Right atrium auricular region (tissue), 2 donors: ENCODE results near the gene MLNR. TPM values are rescaled to one million over a fixed set of nuclear protein-coding genes. Genes with fewer than 3 reads are reported as not detected.

Experiments used
- DNase-seq: peaks from one replicate; pipeline ENCODE4 v3.0.0-alpha.2; 2019; ENCODE audit warnings: low spot score
- H3K27ac ChIP-seq, 2 donors: fragments of 200-600 bp; sonication (generic); 1 replicate in 1 of 2; 2 replicates in 1 of 2; pipeline ENCODE4 v1.5.1; 2016 to 2019
- H3K27me3 ChIP-seq, 2 donors: fragments of 200-600 bp; sonication (generic); one replicate each; pipeline versions ENCODE4 v1.5.1 to v1.6.0; 2017 to 2019
- H3K36me3 ChIP-seq: fragments of 200-600 bp; sonication (generic); one replicate; pipeline ENCODE4 v1.5.1; 2016
- H3K4me1 ChIP-seq, 2 donors: fragments of 200-600 bp; sonication (generic); one replicate each; pipeline versions ENCODE4 v1.5.1 to v1.6.0; 2017 to 2019
- H3K4me3 ChIP-seq, 2 donors: fragments of 200-600 bp; sonication (generic); 1 replicate in 1 of 2; 2 replicates in 1 of 2; pipeline ENCODE4 v1.5.1; 2017 to 2019; ENCODE audit warnings: mild to moderate bottlenecking in 1 of 2, moderate library complexity in 1 of 2
- H3K9me3 ChIP-seq, 2 donors: fragments of 200-600 bp; sonication (generic); one replicate each; pipeline ENCODE4 v1.5.1; 2019
- total RNA-seq, 2 donors: library from RNA; depleted of rRNA; stranded (reverse); fragments of >200 nt; gene quantifications; one replicate each; pipeline ENCODE4 v1.1.0, GENCODE V29; 2016
- TF ChIP-seq, protein P1 (sequence below), 2 donors: fragments of 200-600 bp; sonication (generic); IDR thresholded peaks; one replicate each; pipeline ENCODE4 v1.5.1; 2019; ENCODE audit warnings: antibody characterized with exemption in 2 of 2

MLNR gene
- total RNA-seq, 2 donors from 2014 or later = not detected

DNA sequence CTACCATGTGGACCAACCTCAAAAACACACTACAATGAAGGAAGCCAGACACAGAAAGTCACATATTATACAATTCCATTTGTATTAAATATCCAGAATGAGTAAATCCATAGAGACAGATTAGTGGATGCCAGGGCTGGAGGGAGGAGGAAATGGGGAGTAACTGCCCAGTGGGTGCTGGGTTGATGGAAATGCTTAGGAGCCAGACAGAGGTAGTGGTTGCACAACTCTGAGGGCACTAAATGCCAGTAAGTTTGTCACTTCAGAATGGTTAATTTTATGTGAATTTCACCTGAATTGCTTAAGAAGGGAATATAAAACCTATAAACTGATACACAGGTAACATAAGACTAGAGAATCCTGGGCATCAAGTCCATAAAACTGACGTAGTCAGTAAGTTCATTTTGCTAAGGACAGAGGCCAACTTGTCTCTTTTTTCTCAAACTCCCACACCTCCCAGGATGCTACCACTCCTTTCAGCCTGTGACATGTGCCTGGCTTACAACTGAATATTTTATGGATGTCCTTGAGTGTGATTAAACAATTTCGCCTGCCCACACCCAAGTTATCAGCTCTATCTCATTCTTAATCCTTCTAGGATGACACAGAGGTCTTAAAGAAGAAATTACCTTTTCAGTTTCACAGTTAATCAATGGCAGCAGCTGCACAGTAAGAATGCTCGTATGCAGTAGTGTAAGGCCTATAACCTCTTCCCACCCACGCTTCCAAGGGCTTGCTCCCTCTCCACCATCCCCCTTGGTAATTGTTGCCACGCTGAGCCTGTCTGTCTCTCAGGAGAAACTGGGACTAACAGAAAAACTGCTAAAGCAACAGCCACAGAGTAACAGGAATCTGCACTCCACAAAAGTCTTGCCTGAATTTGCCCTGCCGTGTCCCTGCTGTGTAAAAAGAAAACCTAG, 5.9 kb upstream of the MLNR start:
- peaks cover 0 to 5% of the 10 kb centered on the region in 2 donors for H3K27me3 ChIP-seq
- no peak overlapping the region for H3K4me3 ChIP-seq
- H3K4me1 ChIP-seq = peaks cover 0 to 3% of the 10 kb centered on the region in 2 donors
- TF ChIP-seq, protein P1, sequence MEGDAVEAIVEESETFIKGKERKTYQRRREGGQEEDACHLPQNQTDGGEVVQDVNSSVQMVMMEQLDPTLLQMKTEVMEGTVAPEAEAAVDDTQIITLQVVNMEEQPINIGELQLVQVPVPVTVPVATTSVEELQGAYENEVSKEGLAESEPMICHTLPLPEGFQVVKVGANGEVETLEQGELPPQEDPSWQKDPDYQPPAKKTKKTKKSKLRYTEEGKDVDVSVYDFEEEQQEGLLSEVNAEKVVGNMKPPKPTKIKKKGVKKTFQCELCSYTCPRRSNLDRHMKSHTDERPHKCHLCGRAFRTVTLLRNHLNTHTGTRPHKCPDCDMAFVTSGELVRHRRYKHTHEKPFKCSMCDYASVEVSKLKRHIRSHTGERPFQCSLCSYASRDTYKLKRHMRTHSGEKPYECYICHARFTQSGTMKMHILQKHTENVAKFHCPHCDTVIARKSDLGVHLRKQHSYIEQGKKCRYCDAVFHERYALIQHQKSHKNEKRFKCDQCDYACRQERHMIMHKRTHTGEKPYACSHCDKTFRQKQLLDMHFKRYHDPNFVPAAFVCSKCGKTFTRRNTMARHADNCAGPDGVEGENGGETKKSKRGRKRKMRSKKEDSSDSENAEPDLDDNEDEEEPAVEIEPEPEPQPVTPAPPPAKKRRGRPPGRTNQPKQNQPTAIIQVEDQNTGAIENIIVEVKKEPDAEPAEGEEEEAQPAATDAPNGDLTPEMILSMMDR (IDR thresholded peaks at IDR 0.05) = no peak
- H3K27ac ChIP-seq = no peak overlapping the region
- DNase-seq = no peak
- no peaks in the 10 kb centered on the region for H3K36me3 ChIP-seq
- no peaks in the 10 kb centered on the region for H3K9me3 ChIP-seq

DNA sequence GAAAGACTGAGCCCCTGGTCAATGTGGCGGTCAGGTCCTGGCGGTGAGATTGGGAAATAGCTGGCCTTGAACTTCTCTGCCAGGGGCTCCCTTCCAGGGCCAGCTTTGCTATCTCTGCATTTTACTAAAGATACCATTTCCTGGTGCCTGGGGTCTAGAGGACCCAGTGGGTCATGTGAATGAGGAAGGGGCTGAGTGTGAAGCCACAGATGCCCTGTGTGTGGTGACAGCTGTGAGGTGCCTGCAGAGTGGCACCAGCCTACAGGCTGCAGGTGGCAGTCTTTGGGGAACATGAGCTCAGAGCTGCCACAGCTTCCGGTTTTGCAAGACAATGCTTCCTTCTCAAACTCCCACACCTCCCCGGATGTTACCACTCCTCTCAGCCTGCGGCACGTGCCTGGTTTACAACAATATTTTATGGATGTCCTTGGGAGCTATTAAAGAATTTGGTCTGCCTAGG, 5.2 kb upstream of the MLNR start:
- TF ChIP-seq, protein P1 (IDR thresholded peaks at IDR 0.05) = no peak
- DNase-seq = no peak
- H3K4me3 ChIP-seq = no peak overlapping the region
- H3K36me3 ChIP-seq = no peaks in the 10 kb centered on the region
- no peaks in the 10 kb centered on the region for H3K9me3 ChIP-seq
- H3K27ac ChIP-seq = no peak overlapping the region
- peaks cover 3 to 5% of the 10 kb centered on the region in 2 donors for H3K27me3 ChIP-seq
- H3K4me1 ChIP-seq = peaks cover 0 to 9% of the 10 kb centered on the region in 2 donors

DNA sequence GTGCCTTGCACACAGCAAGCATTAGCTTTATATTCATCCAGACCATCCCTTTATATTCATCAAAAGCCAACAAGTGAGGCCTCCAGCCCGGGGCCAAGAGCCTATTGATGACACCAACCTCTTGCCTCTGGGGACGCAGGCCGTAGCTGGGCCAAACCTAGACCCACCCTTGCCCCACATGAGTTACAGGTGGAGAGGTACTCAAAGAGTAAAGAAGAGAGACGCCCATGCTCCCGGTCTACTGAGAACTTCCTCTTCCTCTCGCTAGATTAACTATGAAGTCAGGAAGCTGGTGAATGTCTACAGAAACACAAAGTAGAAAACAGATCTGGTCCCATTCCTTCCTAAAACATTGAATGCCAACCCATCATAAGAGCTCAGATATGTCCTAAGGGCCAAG, 3.8 kb upstream of the MLNR start:
- H3K27ac ChIP-seq = no peak overlapping the region
- TF ChIP-seq, protein P1 (IDR thresholded peaks at IDR 0.05) = no peak
- no peaks in the 10 kb centered on the region for H3K9me3 ChIP-seq
- no peaks in the 10 kb centered on the region for H3K36me3 ChIP-seq
- H3K4me1 ChIP-seq = peaks cover 0 to 19% of the 10 kb centered on the region in 2 donors
- no peak for DNase-seq
- peaks cover 11 to 17% of the 10 kb centered on the region in 2 donors for H3K27me3 ChIP-seq
- H3K4me3 ChIP-seq = no peak overlapping the region

DNA sequence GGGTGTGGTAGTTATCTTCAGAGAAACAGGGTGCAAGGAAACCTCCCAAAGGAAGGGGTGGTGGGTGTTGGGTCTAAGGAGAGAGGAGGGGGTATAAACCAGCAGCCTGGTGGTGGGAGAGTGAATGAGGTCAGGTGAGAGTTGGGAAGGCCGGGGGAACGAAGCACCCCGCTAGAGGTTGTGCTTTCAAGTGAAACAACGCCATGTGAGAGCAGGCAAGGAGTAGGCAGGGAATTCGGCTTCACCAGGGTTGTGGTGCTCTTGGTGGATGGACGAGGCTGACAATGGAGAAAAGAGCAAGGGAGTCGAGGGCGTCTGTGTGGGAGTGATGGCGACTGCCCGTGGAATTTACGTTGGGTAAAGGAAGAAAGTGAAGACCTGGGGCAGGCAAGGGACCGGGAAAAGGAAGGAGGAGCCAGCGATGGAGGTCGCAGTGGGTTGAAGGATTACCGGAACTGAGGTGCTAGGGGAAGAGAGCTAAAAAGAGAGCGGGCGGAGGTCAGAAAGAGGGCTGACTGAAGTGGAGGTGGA, 2.1 kb upstream of the MLNR start:
- no peak for DNase-seq
- TF ChIP-seq, protein P1 (IDR thresholded peaks at IDR 0.05) = no peak
- Histone ChIP-seq H3K27me3 (peaks cover 14 to 18% of the 10 kb centered on the region in 2 donors), H3K27ac (no peak overlapping the region), H3K36me3 (no peaks in the 10 kb centered on the region), H3K4me3 (no peak overlapping the region), H3K9me3 (no peaks in the 10 kb centered on the region), H3K4me1 (peaks cover 0 to 19% of the 10 kb centered on the region in 2 donors)

DNA sequence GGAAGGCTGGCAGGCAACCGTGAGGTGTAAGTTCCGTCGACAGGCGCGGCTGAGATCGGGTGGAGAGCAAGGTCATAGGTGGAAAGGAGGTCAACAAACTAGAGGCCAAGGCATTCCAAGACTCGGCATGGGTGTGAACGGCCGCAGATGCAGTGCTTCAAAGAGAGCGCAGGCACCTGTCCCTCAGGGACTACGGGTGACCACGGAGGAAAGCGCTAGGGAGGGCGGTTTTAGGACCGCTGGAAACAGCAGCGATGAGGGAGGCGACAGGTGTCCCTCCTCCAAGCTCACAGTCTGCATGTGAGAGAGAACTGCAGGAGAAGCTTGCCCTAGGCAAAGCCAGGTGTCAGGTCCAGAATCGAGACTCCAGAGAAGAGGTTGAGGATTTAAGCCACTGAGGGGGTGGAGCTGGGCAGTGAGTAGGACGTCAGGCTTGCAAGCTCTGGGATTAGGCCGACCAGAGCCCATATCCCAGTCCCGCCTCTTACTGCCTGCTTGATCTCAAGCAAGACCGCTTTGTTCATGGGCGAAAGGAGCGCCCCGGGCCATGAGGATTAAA, 1.6 kb upstream of the MLNR start:
- peak; percentile 50 for DNase-seq
- Histone ChIP-seq H3K36me3 (no peaks in the 10 kb centered on the region), H3K4me3 (no peak overlapping the region), H3K27me3 (peaks cover 14 to 18% of the 10 kb centered on the region in 2 donors), H3K27ac (no peak overlapping the region), H3K4me1 (peaks cover 0 to 19% of the 10 kb centered on the region in 2 donors), H3K9me3 (no peaks in the 10 kb centered on the region)
- TF ChIP-seq, protein P1 (IDR thresholded peaks at IDR 0.05) = no peak
